HepG2 (cell line): ENCODE results near the gene PPP1R16B. TPM values are rescaled to one million over a fixed set of nuclear protein-coding genes. Genes with fewer than 3 reads are reported as not detected.
A peak's percentile ranks its signal among the peaks of the same experiment; 100 is the strongest.

Experiments
- ATAC-seq: fragments of 200-7000 bp; cut with Tn5 transposase; 3 replicates; pipeline ENCODE4 v1.9.1; 2020; ENCODE audit warnings: mild to moderate bottlenecking, moderate library complexity
- BruUV-seq: library from RNA; stranded (reverse); fragments of 400-500 nt; replicated peaks from 2 replicates; lab custom pipeline; 2021; lab: Mats Ljungman, UMichigan
- CTCF ChIA-PET: fragments of 300-600 bp; formaldehyde crosslinking; extraction: SDS; loops from one replicate; lab custom pipeline; 2021; ENCODE audit warnings: low total read pairs, inconsistent platforms, low intra/inter-chr PET ratio; lab: Yijun Ruan, JAX
- POLR2A ChIA-PET: fragments of 350-600 bp; sonication (Branson Sonifier 250); formaldehyde crosslinking; loops from one replicate; lab custom pipeline; 2020; ENCODE audit warnings: antibody characterized with exemption, inconsistent platforms; lab: Yijun Ruan, JAX
- DNase-seq: peaks from one replicate; pipeline ENCODE4 v3.0.0-alpha.2; 2015; ENCODE audit warnings: low spot score
- FAIRE-seq: peaks from 3 replicates; lab custom pipeline; 2011; peaks lifted over from hg19 to GRCh38; lab: Jason Lieb, UNC
- H2AFZ ChIP-seq: one replicate; pipeline ENCODE4 v1.6.1; 2011; ENCODE audit warnings: low read length, inconsistent platforms
- H3K27ac ChIP-seq: fragments of 300-600 bp; 3 replicates; pipeline ENCODE4 v1.8.0; 2011; ENCODE audit warnings: mixed run types, mild to moderate bottlenecking, mixed read lengths, low read length, inconsistent platforms; ENCODE audit not compliant: insufficient read depth; ENCODE audit errors: extremely low read length
- H3K27me3 ChIP-seq, 2 experiments: fragments of 200-600 bp in 1 of 2; 2 replicates in 1 of 2; 3 replicates in 1 of 2; pipeline versions ENCODE4 v1.6.0 to v1.8.0; 2011; ENCODE audit warnings: low read length in 2 of 2, mild to moderate bottlenecking in 2 of 2, moderate library complexity in 2 of 2, inconsistent platforms in 1 of 2; ENCODE audit not compliant: insufficient read depth in 2 of 2, control insufficient read depth in 1 of 2
- H3K36me3 ChIP-seq, 2 experiments: fragments of 200-600 bp in 1 of 2; replicated peaks in 1 of 2; 2 replicates in 1 of 2; 3 replicates in 1 of 2; pipeline versions ENCODE4 v1.5.1 to v1.8.0; 2011; ENCODE audit warnings: low read length in 2 of 2, inconsistent platforms in 1 of 2; ENCODE audit not compliant: insufficient read depth in 2 of 2, control insufficient read depth in 1 of 2
- H3K4me1 ChIP-seq: 2 replicates; pipeline ENCODE4 v1.5.1; 2012; ENCODE audit warnings: low read length, inconsistent platforms; ENCODE audit not compliant: insufficient read depth
- H3K4me2 ChIP-seq: 2 replicates; pipeline ENCODE4 v1.6.0; 2011; ENCODE audit warnings: low read depth, low read length, inconsistent platforms
- H3K4me3 ChIP-seq, 3 experiments: fragments of 200-600 bp in 1 of 3; sonication (generic), shearing (Covaris generic) in 1 of 3; replicated peaks in 1 of 3; 2 replicates each; pipeline ENCODE4 v1.5.1; 2011 to 2016; ENCODE audit warnings: low read length in 3 of 3, inconsistent platforms in 2 of 3, low read depth in 2 of 3, mild to moderate bottlenecking in 2 of 3, control low read depth in 1 of 3, mixed read lengths in 1 of 3; ENCODE audit not compliant: insufficient read depth in 1 of 3
- H3K79me2 ChIP-seq: one replicate; pipeline ENCODE4 v1.6.1; 2011; ENCODE audit warnings: low read length, inconsistent platforms; ENCODE audit not compliant: insufficient read depth
- H3K9ac ChIP-seq: 2 replicates; pipeline ENCODE4 v1.6.0; 2011; ENCODE audit warnings: mild to moderate bottlenecking, low read depth, low read length, inconsistent platforms; ENCODE audit not compliant: insufficient read depth
- H3K9me3 ChIP-seq: 2 replicates; pipeline ENCODE4 v1.5.1; 2012; ENCODE audit warnings: mild to moderate bottlenecking, low read length
- H4K20me1 ChIP-seq: 2 replicates; pipeline ENCODE4 v1.6.0; 2011; ENCODE audit warnings: inconsistent platforms, mild to moderate bottlenecking, low read length, moderate library complexity; ENCODE audit not compliant: insufficient read depth
- ATF7-NPFF ChIP-seq: sonication (generic); formaldehyde crosslinking; IDR thresholded peaks from 2 replicates; pipeline ENCODE4 v1.8.1; 2023; ENCODE audit warnings: mild to moderate bottlenecking, low read depth, missing genetic modification reagents, moderate library complexity
- EZH2 ChIP-seq: conservative IDR thresholded peaks from 2 replicates; pipeline ENCODE4 v1.6.1; 2012; ENCODE audit warnings: mild to moderate bottlenecking, low read depth, low read length, moderate library complexity
- HNF1A ChIP-seq, 2 experiments: sonication (generic) in 1 of 2; formaldehyde crosslinking in 1 of 2; IDR thresholded peaks; 2 replicates each; pipeline versions ENCODE4 v1.4.0 to v1.6.1; 2016 to 2020; ENCODE audit warnings: borderline replicate concordance in 1 of 2, low read depth in 1 of 2, mild to moderate bottlenecking in 1 of 2, missing genetic modification reagents in 1 of 2
- HNRNPK ChIP-seq: fragments of 200-400 bp; formaldehyde crosslinking; IDR thresholded peaks from 2 replicates; pipeline ENCODE4 v1.6.1; 2018; ENCODE audit warnings: low read length, low read depth, moderate library complexity, mild to moderate bottlenecking; ENCODE audit not compliant: poor library complexity, severe bottlenecking
- KDM2A ChIP-seq: sonication (generic); formaldehyde crosslinking; IDR thresholded peaks from 2 replicates; pipeline ENCODE4 v1.4.0; 2020; ENCODE audit warnings: low read depth, missing genetic modification reagents, borderline replicate concordance
- MTF2 ChIP-seq: sonication (generic); formaldehyde crosslinking; IDR thresholded peaks from 2 replicates; pipeline ENCODE4 v1.5.0; 2020; ENCODE audit warnings: missing genetic modification reagents, borderline replicate concordance
- ZNF564 ChIP-seq: sonication (generic); formaldehyde crosslinking; IDR thresholded peaks from 2 replicates; pipeline ENCODE4 v1.8.1; 2023; ENCODE audit warnings: mild to moderate bottlenecking, missing genetic modification reagents
- ZNF607 ChIP-seq: sonication (generic); formaldehyde crosslinking; IDR thresholded peaks from 2 replicates; pipeline ENCODE4 v1.5.1; 2020; ENCODE audit warnings: missing genetic modification reagents, mild to moderate bottlenecking, borderline replicate concordance
- ZNF687 ChIP-seq: sonication (generic); formaldehyde crosslinking; IDR thresholded peaks from 2 replicates; pipeline ENCODE4 v1.5.1; 2020; ENCODE audit warnings: mild to moderate bottlenecking, missing genetic modification reagents, moderate library complexity
- ZNF800 ChIP-seq: sonication (generic); formaldehyde crosslinking; IDR thresholded peaks from 2 replicates; pipeline ENCODE4 v1.4.0; 2020; ENCODE audit warnings: missing genetic modification reagents
- ZSCAN9 ChIP-seq: IDR thresholded peaks from 2 replicates; pipeline ENCODE4 v1.6.1; 2016; ENCODE audit warnings: borderline replicate concordance
- WGBS: methylation state at CpG from one replicate; pipeline ENCODE4 v1.1.6; 2017; ENCODE audit warnings: low lambda C conversion rate; 5-methylcytosine and 5-hydroxymethylcytosine counted together
- in situ Hi-C: cut with HindIII; loops from 2 replicates; pipeline ENCODE4 v1.10.0; 2017; ENCODE audit warnings: low pct_unique_long_range_greater_than_20kb; ENCODE audit not compliant: extremely low pct_ligation_motif_present
- intact Hi-C: fragments of 100-400 bp; cut with micrococcal nuclease; formaldehyde crosslinking; loops from one replicate; pipeline ENCODE4 v1.10.0; 2022; ENCODE audit not compliant: unreplicated experiment
- polyA plus RNA-seq, 8 experiments: library from polyadenylated mRNA; depleted of rRNA in 3 of 8; stranded (reverse) in 7 of 8; unstranded in 1 of 8; fragments of >200 nt; fragmentation: Illumina TruSeq in 4 of 8; extraction: Trizol in 4 of 8; gene quantifications; 2 replicates each; pipeline versions ENCODE4 v1.2.1 to v1.2.3, GENCODE V29; 2011 to 2016; ENCODE audit warnings: low read depth in 4 of 8, missing spikeins in 1 of 8, mixed read lengths in 1 of 8; ENCODE audit not compliant: insufficient read depth in 1 of 8
- total RNA-seq, 5 experiments: library from RNA; depleted of rRNA; stranded (reverse); fragments of >200 nt; fragmentation: Illumina TruSeq; extraction: Trizol; gene quantifications; 2 replicates each; pipeline ENCODE4 v1.2.3, GENCODE V29; 2016; ENCODE audit warnings: low read depth in 1 of 5

The PPP1R16B gene
- total and polyA plus RNA-seq, 2 of the 13 experiments (the other 11 are each of a cell fraction or from before 2014, with no cell fraction given), result 0.02 to 0.11 TPM

- peaks cover 14 to 68% of the 10 kb centered on the region in 2 experiments for H3K27me3 ChIP-seq
- no peak overlapping the region for H2AFZ ChIP-seq
- TF ChIP-seq ATF7-NPFF (0 out of 2 replicates have a peak, but pooled peaks have one; percentile 41), ZNF607 (CRISPR knock-in tag) (no peak), HNRNPK (peak; percentile 29), ZNF800 (CRISPR knock-in tag) (0 out of 2 replicates have a peak, but pooled peaks have one; percentile 53), MTF2 (CRISPR knock-in tag) (peak; percentile 78; the same call in 1 of the 2 replicates), ZSCAN9 (CRISPR knock-in tag) (no peak), ZNF687 (CRISPR knock-in tag) (peak; percentile 35; the same call in 1 of the 2 replicates), HNF1A (IDR thresholded peaks at IDR 0.05; ENCODE audit: low read depth) (no peak), HNF1A (CRISPR knock-in tag; IDR thresholded peaks at IDR 0.05; ENCODE audit: borderline replicate concordance) (peak; percentile 13; the same call in 1 of the 2 replicates), KDM2A (CRISPR knock-in tag) (0 out of 2 replicates have a peak, but pooled peaks have one; percentile 6), EZH2 (0 out of 2 replicates have a peak, but pooled peaks have one; percentile 50), ZNF564 (CRISPR knock-in tag) (no peak)
These were observed 709 bp downstream of the PPP1R16B start for GRCh38 chr20:38805958-38806854.

More at GRCh38 chr20:38805958-38806854, 709 bp downstream of the PPP1R16B start:
- POLR2A ChIA-PET, result no interaction called here
- H3K4me3 ChIP-seq, result peak overlapping the region; percentile 34 to 70 (median 44); a peak in 5 of 6 replicates
- DNase-seq, result no peak
- no peak overlapping the region for H3K27ac ChIP-seq
- BruUV-seq, result no TSS peak
- intact Hi-C loops (no loop called here), in situ Hi-C loops (no loop called here)
- ATAC-seq, result peak; percentile 60
- no peaks in the 10 kb centered on the region for H3K36me3 ChIP-seq
- H3K4me1 ChIP-seq, result peaks cover 22% of the 10 kb centered on the region
- H3K9me3 ChIP-seq, result no peaks in the 10 kb centered on the region
- CTCF ChIA-PET, result no interaction called here
- FAIRE-seq, result no peak
- no peak overlapping the region for H3K9ac ChIP-seq
- peak overlapping the region; percentile 70 for H3K4me2 ChIP-seq
- H4K20me1 ChIP-seq, result no peaks in the 10 kb centered on the region
- no peaks in the 10 kb centered on the region for H3K79me2 ChIP-seq
- 24% methylated on average over 48 of the region's 81 CpGs for WGBS
